H7 (cell line): ENCODE measurements around the gene KAT14. TPM values are rescaled to one million over a fixed set of nuclear protein-coding genes. Genes with fewer than 3 reads are reported as not detected.
"Not testable (repeated sequence)": the region's sequence is repeated elsewhere in the genome, so short reads cannot be mapped to it uniquely, and the experiment has no call there.

Experiments
- DNase-seq: peaks from one replicate; pipeline ENCODE4 v3.0.0; 2012
- H3K27me3 ChIP-seq: 2 replicates; pipeline ENCODE4 v1.6.0; 2011; ENCODE audit warnings: mild to moderate bottlenecking, low read length; ENCODE audit not compliant: control insufficient read depth, insufficient read depth
- H3K36me3 ChIP-seq: replicated peaks from 2 replicates; pipeline ENCODE4 v1.5.1; 2011; ENCODE audit warnings: low read length; ENCODE audit not compliant: control insufficient read depth, insufficient read depth
- H3K4me3 ChIP-seq: 2 replicates; pipeline ENCODE4 v1.5.1; 2011; ENCODE audit warnings: low read depth, mild to moderate bottlenecking, control low read depth, low read length, moderate library complexity; ENCODE audit not compliant: insufficient read depth
- total RNA-seq: library from RNA; depleted of rRNA; stranded (reverse); fragments of >200 nt; shearing (Covaris generic); gene quantifications from 2 replicates; pipeline ENCODE4 v1.2.3, GENCODE V29; 2014

Gene KAT14
- total RNA-seq, 1 experiment from 2014 or later: 25.4 TPM

DNA sequence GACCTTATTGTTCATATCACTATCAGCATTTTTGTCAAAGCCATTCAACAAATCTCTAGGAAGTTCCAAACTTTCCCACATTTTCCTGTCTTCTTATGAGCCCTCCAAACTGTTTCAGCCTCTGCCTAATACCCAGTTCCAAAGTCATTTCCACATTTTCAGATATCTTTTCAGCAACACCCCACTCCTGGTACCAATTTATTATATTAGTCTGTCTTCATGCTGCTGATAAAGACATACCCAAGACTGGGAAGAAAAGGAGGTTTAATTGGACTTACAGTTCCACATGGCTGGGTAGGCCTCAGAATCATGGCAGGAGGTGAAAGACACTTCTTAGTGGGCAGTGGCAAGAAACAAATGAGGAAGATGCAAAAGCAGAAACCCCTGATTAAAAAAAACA is 42.7 kb downstream of the KAT14 start:
- not testable (repeated sequence) for H3K36me3 ChIP-seq, H3K4me3 ChIP-seq, DNase-seq, H3K27me3 ChIP-seq

DNA sequence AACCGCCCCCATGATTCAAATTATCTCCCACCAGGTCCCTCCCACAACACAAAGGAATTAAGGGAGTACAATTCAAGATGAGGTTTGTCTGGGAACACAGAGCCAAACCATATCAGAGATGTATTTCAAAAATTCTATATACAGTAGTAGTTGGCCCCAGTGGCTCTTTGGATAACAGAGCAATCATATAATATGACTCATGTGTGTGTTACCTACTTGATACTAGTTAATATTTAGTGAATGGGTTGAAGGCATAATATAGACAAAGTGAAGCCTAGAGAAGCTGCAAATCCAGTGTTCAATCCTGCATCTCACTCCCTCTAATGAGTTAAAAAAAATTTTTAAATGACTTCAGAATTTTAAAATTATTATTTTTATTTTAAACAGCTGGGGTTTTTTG is 43.2 kb downstream of the KAT14 start:
- Histone ChIP-seq H3K4me3 (no peak overlapping the region), H3K36me3 (peaks cover 4% of the 10 kb centered on the region), H3K27me3 (no peaks in the 10 kb centered on the region)
- no peak for DNase-seq

DNA sequence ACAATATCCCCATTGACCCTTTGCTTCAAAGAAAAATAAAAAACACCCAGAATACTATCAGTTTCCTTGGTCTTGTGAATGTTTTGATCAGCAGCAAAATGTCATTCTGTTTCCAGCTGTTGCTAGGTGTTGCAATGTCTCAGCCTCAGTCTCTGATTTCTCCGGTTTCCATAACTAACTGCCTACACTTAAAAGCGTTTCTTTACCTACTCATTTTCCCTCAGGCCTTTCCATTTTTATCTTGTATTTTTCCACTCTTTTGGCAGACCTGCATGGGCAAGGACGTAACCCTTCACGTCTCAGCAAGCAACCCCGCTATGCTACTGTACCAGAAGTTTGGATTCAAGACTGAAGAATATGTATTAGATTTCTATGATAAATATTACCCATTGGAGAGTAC is 49.4 kb downstream of the KAT14 start:
- no peak for DNase-seq
- no peaks in the 10 kb centered on the region for H3K27me3 ChIP-seq
- H3K4me3 ChIP-seq: no peak overlapping the region
- H3K36me3 ChIP-seq: peaks cover 9% of the 10 kb centered on the region

DNA sequence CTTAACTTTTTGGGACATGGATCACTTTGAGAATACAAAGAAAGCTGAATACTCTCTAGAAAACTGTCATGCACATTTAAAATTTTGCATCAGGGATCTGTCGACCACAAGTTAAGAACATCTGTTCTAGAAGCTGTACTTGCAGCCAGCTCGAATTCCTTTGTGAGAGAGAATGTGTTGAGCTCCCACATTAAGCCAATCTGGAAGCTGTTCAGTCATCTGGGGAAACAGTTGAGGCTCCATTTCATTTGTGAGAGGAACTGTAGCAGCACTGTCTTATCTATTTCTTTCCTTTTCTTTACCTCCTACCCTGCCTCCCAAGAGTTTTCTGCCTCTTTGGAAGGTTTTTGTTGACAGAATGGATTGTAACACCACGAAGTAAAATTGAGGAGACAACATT is 50.8 kb downstream of the KAT14 start:
- no peak overlapping the region for H3K4me3 ChIP-seq
- no peak for DNase-seq
- H3K27me3 ChIP-seq: no peaks in the 10 kb centered on the region
- H3K36me3 ChIP-seq: peaks cover 7% of the 10 kb centered on the region

DNA sequence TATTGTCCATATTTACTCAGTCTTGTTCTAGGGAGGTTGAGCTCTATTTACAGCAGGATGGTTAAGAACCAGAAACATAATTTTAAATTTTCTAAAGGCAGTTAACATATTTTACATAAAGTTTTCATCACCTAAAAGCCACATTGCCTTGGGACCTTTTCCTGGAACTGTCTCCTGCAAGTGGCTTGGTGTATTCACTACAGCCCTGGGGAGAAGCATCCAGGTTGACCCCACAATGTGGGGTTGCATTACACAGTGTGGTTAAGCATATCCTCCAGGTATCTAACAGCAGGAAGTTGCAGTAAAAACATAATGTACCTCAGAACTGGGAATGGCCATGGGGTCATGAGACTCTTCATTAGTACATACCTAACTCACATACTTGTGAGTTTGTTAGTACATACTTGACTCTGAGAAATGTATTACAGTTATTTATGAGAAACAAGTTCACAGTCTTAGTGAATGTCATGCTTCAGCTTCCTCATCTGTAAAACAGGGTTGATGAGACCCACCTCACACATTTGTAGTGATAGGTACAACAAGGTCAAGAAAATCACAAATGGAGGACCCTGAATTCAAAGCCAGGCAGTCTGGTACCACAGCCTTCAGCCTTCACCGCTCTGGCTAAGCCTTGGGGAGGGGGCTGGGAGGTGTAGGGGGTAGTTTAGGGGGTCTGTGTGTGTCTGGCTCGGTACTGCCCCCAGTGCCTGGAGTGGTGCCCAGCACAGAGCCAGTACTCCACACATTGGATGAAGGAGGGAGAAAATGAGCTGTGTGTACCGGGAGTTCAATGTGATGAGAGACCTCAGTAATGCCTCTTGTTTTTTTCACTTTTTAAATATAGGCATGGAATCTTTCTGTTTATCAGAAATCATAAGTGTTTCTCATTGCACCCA is 52.9 kb downstream of the KAT14 start:
- no peaks in the 10 kb centered on the region for H3K27me3 ChIP-seq
- no peak overlapping the region for H3K4me3 ChIP-seq
- H3K36me3 ChIP-seq: peaks cover 5% of the 10 kb centered on the region
- peak; percentile 73 for DNase-seq

DNA sequence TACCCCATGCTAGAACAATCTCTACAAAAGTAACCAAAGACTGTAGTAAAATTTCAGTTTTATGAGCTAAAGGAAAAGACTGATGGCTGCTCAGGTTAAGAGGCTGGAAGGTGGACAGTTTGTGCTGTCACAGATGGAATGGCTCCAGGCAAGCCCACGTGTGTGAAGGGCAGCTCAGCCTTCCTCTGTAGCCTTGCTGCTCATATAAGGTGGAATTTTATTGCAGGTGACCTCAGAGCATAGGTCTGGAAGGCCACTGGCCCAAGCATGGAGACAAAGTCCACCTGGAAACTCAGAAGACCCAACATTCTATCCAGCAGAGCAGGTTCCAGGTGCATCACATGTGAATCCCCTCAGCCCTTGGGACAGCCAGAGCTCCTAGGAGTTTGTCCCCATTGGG is 53.6 kb downstream of the KAT14 start:
- H3K36me3 ChIP-seq: peaks cover 1% of the 10 kb centered on the region
- no peak for DNase-seq
- no peak overlapping the region for H3K4me3 ChIP-seq
- no peaks in the 10 kb centered on the region for H3K27me3 ChIP-seq

DNA sequence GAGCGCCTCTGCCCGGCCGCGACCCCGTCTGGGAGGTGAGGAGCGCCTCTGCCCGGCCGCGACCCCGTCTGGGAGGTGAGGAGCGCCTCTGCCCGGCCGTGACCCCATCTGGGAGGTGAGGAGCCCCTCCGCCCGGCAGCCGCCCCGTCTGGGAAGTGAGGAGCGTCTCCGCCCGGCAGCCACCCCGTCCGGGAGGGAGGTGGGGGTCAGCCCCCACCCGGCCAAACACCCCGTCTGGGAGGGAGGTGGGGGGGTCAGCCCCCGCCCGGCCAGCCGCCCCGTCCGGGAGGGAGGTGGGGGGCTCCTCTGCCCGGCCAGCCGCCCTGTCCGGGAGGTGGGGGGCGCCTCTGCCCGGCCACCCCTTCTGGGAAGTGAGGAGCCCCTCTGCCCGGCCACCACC is 56.8 kb downstream of the KAT14 start:
- H3K36me3 ChIP-seq, H3K4me3 ChIP-seq, H3K27me3 ChIP-seq, DNase-seq: not testable (repeated sequence)

DNA sequence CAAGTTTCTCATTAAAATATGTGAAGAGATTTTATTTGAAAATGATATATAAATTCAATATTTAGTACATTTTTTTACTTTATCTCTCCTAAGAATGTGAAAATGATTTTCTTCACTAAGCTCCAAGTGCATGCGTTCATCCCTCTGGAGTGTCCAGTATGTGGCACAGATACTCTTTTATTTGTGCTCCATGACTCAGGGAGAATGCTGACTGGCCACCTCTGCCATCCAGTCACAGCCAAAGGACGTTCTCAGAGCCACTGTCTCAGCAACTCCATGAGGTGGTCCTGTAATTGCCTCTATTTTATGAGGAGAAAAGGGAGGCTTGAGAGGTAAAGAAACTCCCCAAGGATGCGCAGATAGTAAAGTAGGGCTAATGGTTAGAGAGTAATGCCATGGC is 58.3 kb downstream of the KAT14 start:
- Histone ChIP-seq H3K36me3 (no peaks in the 10 kb centered on the region), H3K4me3 (no peak overlapping the region), H3K27me3 (no peaks in the 10 kb centered on the region)
- no peak for DNase-seq

DNA sequence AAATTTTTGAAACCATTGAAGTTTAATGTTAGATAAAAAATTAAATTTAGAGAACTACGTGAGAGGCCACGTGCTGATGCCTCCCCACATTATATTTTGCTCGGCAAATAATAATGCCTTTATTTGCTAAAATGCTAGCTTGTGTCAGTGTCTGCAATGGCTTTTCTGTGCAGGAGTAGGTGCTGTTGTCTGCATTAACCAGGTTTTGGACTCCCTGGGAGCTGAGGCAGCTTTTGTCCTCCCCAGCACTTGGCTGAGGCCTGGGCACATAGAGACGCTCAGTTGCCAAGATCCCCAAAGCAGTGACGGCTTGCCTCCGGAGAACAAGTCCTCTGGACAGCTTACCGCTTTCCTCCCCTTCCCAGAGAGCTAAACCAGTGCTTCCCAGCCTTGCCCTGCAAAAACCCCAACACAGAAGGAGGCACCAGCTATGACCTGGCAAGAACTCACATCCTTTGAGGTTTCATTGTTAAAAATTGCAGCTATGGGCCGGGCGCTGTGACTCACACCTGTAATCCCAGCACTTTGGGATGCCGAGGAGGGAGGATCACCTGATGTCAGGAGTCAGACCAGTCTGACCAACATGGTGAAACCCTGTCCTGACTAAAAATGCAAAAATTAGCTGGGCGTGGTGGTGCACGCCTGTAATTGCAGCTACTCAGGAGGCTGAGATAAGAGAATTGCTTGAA is 59.9 kb downstream of the KAT14 start:
- DNase-seq: no peak

DNA sequence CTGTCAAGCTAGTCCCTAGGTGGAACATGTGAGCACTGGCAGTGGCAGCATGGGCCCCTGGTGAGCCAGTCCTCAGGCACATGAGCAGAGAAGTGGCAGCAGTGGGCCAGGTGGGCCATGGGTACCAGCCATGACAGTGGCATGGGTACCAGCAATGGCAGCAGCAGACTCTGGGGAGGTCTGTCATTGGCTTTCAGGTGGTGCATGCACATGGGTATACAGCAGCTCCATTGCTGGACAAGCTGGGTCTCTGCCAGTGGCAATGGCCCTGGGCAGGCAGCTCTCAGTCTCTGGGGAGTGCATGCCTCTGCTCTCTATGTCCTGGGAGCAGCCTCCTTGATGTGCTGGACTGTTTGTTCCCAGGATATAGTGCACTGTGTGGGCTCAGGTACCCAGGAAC is 65.3 kb downstream of the KAT14 start:
- no peak for DNase-seq
- Histone ChIP-seq H3K4me3 (no peak overlapping the region), H3K27me3 (no peaks in the 10 kb centered on the region), H3K36me3 (no peaks in the 10 kb centered on the region)

More for the DNA sequence above, 59.9 kb downstream of the KAT14 start:
- H3K4me3 ChIP-seq: no peak overlapping the region
- H3K27me3 ChIP-seq: no peaks in the 10 kb centered on the region
- H3K36me3 ChIP-seq: no peaks in the 10 kb centered on the region

DNA sequence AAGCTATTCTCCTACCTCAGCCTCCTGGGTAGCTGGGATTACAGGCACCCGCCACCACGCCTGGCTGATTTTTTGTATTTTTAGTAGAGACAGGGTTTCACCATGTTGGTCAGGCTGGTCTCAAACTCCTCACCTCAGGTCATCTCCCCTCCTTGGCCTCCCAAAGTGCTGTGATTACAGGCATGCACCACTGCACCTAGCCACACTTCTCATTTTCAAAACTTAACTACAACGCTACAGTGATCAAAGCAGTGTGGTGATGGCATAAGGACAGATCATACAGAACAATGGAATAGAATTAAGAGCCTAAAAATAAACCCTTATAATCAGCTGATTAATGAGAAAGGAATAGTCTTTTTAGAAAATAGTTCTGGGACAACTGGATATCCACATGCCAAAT is 66.0 kb downstream of the KAT14 start:
- not testable (repeated sequence) for H3K27me3 ChIP-seq, H3K4me3 ChIP-seq, H3K36me3 ChIP-seq, DNase-seq

DNA sequence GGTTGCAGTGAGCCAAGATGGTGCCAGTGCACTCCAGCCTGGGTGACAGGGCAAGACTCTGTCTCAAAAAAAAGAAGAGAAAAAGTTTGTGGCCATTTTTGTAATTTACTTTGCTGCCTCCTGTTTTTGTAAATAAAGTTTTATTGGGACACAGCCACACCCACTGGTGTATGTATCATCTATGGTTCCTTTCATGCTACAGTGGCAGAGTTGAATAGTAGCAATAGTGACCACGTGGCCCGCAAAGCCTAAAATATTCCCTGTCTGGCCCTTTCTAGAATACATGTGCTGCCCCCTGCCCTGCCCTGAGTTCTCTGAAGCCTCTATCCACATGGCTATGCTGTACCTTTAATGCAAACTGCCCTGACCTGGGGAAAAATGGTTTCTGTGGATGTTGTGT is 75.3 kb downstream of the KAT14 start:
- Histone ChIP-seq H3K36me3 (no peaks in the 10 kb centered on the region), H3K4me3 (no peak overlapping the region), H3K27me3 (no peaks in the 10 kb centered on the region)
- no peak for DNase-seq

DNA sequence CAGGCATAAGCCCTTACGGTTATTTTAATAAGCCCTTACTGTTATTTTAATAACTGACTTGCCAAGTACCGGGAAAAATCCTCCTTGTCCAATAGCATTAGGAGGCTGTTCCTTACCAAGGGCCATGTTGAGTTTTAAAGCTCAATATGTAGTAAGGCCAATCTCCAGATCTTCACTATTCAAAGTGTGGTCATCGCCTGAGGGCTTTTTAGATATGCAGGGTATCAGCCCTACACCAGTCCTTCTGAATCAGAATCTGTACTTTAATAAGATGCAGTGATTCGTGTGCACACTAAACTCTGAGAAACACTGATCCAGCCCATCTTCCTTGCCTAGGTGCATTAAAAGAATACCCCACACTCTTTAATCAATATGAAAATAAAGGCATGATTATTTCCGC is 77.9 kb downstream of the KAT14 start:
- H3K36me3 ChIP-seq: no peaks in the 10 kb centered on the region
- DNase-seq: no peak
- H3K4me3 ChIP-seq: no peak overlapping the region
- no peaks in the 10 kb centered on the region for H3K27me3 ChIP-seq

DNA sequence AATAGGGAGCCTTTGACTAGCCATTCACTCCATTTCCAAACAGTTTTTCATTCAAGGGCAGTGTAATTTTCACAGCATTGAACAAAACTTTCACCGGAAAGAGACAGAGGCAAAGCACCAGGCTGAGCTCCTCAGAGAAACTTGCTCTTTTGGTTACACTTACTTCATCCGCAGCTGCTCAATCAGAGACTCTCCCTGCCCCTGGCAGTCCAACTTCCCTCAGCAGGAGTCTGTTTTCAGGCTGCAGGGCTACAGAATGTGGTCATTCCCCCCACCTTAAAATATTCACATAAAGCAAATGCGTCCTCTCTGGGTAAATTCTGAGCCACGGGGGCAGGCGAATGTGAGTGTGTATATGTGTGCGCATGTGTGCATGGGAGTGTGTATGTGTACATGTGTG is 80.6 kb downstream of the KAT14 start:
- Histone ChIP-seq H3K4me3 (no peak overlapping the region), H3K27me3 (no peaks in the 10 kb centered on the region), H3K36me3 (no peaks in the 10 kb centered on the region)
- DNase-seq: no peak

DNA sequence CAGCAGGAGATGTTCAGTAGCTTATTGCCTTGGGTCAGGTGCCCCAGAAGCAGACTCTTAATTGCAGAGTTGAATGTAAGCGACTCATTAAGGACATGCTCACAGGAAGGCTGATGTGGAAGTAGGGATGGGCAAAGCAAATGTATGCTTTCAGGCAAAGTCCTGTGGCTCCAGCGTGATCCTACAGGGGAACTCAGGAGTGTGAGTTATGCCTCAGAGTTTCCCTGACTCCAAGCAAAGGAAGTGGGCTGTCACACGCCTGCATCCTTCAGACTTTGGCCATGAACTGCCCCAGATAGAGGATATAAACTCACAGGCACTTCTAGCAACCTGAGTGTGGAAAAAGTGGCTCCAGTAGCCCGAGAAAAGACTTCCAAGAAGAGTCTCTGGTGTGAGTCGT is 85.7 kb downstream of the KAT14 start:
- no peak for DNase-seq
- Histone ChIP-seq H3K36me3 (no peaks in the 10 kb centered on the region), H3K4me3 (no peak overlapping the region), H3K27me3 (no peaks in the 10 kb centered on the region)
